IMR-90 (cell line): ENCODE results near the gene PLEKHO2.

Source experiments
- BHLHE40 ChIP-seq: fragments of 150-350 bp; IDR thresholded peaks from 2 replicates; pipeline ENCODE4 v1.6.1; 2016; ENCODE audit warnings: mild to moderate bottlenecking, low read depth, low read length
- CEBPB ChIP-seq: IDR thresholded peaks from 2 replicates; pipeline ENCODE4 v1.6.1; 2012; ENCODE audit warnings: low read depth, low read length, improper control_type of control experiment
- CHD1 ChIP-seq: IDR thresholded peaks from 2 replicates; pipeline ENCODE4 v1.6.1; 2012; ENCODE audit warnings: low read depth, low read length, improper control_type of control experiment
- MAFK ChIP-seq: IDR thresholded peaks from 2 replicates; pipeline ENCODE4 v1.6.1; 2012; ENCODE audit warnings: low read depth, low read length, improper control_type of control experiment
- MXI1 ChIP-seq: IDR thresholded peaks from 2 replicates; pipeline ENCODE4 v1.6.1; 2012; ENCODE audit warnings: low read depth, mild to moderate bottlenecking, low read length, moderate library complexity, borderline replicate concordance
- NFE2L2 ChIP-seq: fragments of 150-350 bp; IDR thresholded peaks from 2 replicates; pipeline ENCODE4 v1.6.1; 2016; ENCODE audit warnings: low read depth, mild to moderate bottlenecking, low read length
- POLR2A ChIP-seq: IDR thresholded peaks from 2 replicates; pipeline ENCODE4 v1.6.1; 2012; ENCODE audit warnings: mild to moderate bottlenecking, low read depth, low read length
- RCOR1 ChIP-seq: IDR thresholded peaks from 2 replicates; pipeline ENCODE4 v1.6.1; 2012; ENCODE audit warnings: mild to moderate bottlenecking, low read length, improper control_type of control experiment; ENCODE audit not compliant: insufficient replicate concordance
- RFX5 ChIP-seq: IDR thresholded peaks from 2 replicates; pipeline ENCODE4 v1.8.0; 2012; ENCODE audit warnings: low read depth, mild to moderate bottlenecking, low read length, moderate library complexity
- SMC3 ChIP-seq: fragments of 150-350 bp; IDR thresholded peaks from 2 replicates; pipeline ENCODE4 v1.6.1; 2016; ENCODE audit warnings: low read depth, mild to moderate bottlenecking, antibody characterized with exemption, low read length, moderate library complexity
- TF ChIP-seq, protein P1 (sequence below): conservative IDR thresholded peaks from 2 replicates; pipeline ENCODE4 v1.5.1; 2012; ENCODE audit warnings: mild to moderate bottlenecking, low read depth, low read length, improper control_type of control experiment
- TF ChIP-seq, protein P2 (sequence below): fragments of 150-350 bp; IDR thresholded peaks from 2 replicates; pipeline ENCODE4 v1.6.1; 2017; ENCODE audit warnings: mild to moderate bottlenecking, antibody characterized with exemption, low read length, low read depth

DNA sequence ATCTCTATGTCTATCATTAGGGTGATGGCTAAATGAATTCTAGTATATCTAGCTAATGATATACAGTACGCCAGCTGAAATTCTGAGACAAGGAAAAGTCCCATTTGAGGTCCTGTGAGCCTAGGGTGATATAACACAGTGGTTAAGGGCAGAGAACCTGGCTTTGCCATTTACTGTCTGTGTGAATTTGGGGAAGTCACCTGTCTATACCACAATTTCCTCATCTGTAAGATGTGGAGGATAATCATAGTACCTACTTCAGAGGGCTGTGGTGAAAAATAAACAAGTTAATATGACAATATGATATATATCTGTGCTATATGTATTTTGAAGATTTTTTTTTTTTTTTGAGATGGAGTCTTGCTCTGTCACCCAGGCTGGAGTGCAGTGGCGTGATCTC, 60.2 kb downstream of the PLEKHO2 start:
- no peak for TF ChIP-seq SMC3
- no peak for TF ChIP-seq MAFK
- TF ChIP-seq, protein P1, sequence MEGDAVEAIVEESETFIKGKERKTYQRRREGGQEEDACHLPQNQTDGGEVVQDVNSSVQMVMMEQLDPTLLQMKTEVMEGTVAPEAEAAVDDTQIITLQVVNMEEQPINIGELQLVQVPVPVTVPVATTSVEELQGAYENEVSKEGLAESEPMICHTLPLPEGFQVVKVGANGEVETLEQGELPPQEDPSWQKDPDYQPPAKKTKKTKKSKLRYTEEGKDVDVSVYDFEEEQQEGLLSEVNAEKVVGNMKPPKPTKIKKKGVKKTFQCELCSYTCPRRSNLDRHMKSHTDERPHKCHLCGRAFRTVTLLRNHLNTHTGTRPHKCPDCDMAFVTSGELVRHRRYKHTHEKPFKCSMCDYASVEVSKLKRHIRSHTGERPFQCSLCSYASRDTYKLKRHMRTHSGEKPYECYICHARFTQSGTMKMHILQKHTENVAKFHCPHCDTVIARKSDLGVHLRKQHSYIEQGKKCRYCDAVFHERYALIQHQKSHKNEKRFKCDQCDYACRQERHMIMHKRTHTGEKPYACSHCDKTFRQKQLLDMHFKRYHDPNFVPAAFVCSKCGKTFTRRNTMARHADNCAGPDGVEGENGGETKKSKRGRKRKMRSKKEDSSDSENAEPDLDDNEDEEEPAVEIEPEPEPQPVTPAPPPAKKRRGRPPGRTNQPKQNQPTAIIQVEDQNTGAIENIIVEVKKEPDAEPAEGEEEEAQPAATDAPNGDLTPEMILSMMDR, result no peak
- TF ChIP-seq CEBPB, result no peak
- TF ChIP-seq POLR2A, result no peak
- TF ChIP-seq, protein P2, sequence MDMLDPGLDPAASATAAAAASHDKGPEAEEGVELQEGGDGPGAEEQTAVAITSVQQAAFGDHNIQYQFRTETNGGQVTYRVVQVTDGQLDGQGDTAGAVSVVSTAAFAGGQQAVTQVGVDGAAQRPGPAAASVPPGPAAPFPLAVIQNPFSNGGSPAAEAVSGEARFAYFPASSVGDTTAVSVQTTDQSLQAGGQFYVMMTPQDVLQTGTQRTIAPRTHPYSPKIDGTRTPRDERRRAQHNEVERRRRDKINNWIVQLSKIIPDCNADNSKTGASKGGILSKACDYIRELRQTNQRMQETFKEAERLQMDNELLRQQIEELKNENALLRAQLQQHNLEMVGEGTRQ, result no peak
- no peak for TF ChIP-seq MXI1
- TF ChIP-seq CHD1, result no peak
- TF ChIP-seq NFE2L2, result no peak
- no peak for TF ChIP-seq RFX5
- no peak for TF ChIP-seq BHLHE40
- TF ChIP-seq RCOR1, result no peak
